ENCODE measurements around the gene NEK1. TPM values are rescaled to one million over a fixed set of nuclear protein-coding genes. Genes with fewer than 3 reads are reported as not detected.

NEK1 gene
- total and polyA plus RNA-seq, 2 experiments from 2014 or later: 7.6 to 14.3 TPM

DNA sequence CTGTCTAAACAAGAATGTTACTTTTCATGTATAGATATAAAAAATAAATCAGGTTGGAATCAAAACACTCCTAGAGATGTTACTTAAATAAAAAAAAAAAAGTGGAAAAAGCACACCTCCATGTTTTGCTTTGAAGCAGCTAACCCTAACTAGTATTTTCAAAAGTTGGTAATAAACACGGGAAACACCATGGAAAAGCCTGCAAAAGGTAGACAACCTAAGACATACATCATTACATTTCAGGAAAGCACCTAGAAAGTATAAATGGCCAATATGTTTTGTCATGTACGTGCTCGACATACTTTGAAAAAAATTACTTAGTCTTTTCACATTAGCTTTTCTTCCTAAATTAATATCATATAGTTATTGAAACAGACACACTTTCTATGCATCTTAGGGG, 211.6 kb downstream of the NEK1 start:
- TF ChIP-seq EZH2phosphoT487 (IDR thresholded peaks at IDR 0.05; ENCODE audit: insufficient read depth, low read depth) (no peak), EZH2 (IDR thresholded peaks at IDR 0.05; ENCODE audit: insufficient read depth, poor library complexity, severe bottlenecking) (no peak)
- no peak overlapping the region for H3K27ac ChIP-seq
- no peak for DNase-seq
- H3K4me1 ChIP-seq (ENCODE audit: insufficient read depth): peaks cover 28% of the 10 kb centered on the region
- H3K9me3 ChIP-seq (ENCODE audit: low read depth): no peaks in the 10 kb centered on the region
- H4K20me1 ChIP-seq (ENCODE audit: insufficient read depth): no peaks in the 10 kb centered on the region
- in situ Hi-C loops (cut with MboI): no loop called here
- WGBS, 2 experiments (ENCODE audit: low coverage in 1 of 2, low lambda C conversion rate in 2 of 2, missing lambda C conversion rate in 2 of 2): 61 to 67% methylated on average over 3 of the region's 3 CpGs
- no peak overlapping the region for H3K4me2 ChIP-seq (ENCODE audit: unreplicated experiment)
- no peaks in the 10 kb centered on the region for H3K9me2 ChIP-seq (ENCODE audit: insufficient read depth)
- H3K79me2 ChIP-seq (ENCODE audit: insufficient read depth): no peaks in the 10 kb centered on the region
- H3K27me3 ChIP-seq (replicated peaks; ENCODE audit: insufficient read depth): no peaks in the 10 kb centered on the region
- no peak overlapping the region for H3K9ac ChIP-seq
- H3K36me3 ChIP-seq (ENCODE audit: low read depth): no peaks in the 10 kb centered on the region
- H3F3A ChIP-seq (ENCODE audit: insufficient read depth): peaks cover 24% of the 10 kb centered on the region; the same call in 1 of the 2 replicates
- H2AFZ ChIP-seq: no peak overlapping the region
- H3K4me3 ChIP-seq: no peak overlapping the region

DNA sequence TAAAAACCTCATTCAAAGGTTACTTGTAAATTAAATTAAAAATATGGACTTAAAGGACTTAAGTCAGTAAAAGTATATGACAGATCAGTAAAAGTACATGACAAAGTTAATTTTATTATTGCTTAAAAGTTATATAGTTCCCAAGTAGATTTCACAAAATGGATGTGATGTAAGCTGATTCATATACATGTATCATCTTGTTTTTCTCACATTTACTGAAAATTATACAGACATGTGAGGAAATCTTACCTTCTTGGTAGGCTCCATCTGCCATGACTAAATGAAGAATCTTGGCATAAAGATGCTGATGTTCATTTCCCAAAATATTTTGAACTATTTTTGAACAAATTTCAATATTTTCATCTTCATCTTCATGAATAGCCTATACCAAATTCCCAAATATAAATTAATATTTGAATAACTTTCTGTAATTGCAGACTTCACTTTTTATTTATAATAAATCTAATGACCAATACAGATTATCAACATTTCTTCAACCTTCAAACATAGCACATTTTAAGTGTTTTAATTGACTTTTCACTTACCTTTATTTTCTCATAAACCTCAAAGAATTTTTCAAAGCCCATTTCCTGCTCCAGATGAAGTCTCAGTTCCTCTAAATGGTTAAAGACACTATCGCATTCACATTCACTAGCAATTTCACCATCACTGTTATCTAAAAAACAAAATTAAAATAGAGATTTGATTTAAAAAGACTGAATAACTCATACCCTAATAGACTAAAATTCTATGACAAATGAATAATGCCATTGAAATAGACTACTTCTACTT, 212.2 kb downstream of the NEK1 start:
- in situ Hi-C loops (cut with MboI): no loop called here
- peaks cover 21% of the 10 kb centered on the region; the same call in 1 of the 2 replicates for H3F3A ChIP-seq (ENCODE audit: insufficient read depth)
- no peak overlapping the region for H3K4me2 ChIP-seq (ENCODE audit: unreplicated experiment)
- no peaks in the 10 kb centered on the region for H3K27me3 ChIP-seq (replicated peaks; ENCODE audit: insufficient read depth)
- no peak overlapping the region for H3K9ac ChIP-seq
- no peaks in the 10 kb centered on the region for H3K36me3 ChIP-seq (ENCODE audit: low read depth)
- peaks cover 26% of the 10 kb centered on the region for H3K4me1 ChIP-seq (ENCODE audit: insufficient read depth)
- H3K27ac ChIP-seq: no peak overlapping the region
- no peaks in the 10 kb centered on the region for H4K20me1 ChIP-seq (ENCODE audit: insufficient read depth)
- H3K4me3 ChIP-seq: no peak overlapping the region
- DNase-seq: peak; percentile 12
- 95 to 98% methylated on average over 1 of the region's 1 CpG for WGBS, 2 experiments (ENCODE audit: low coverage in 1 of 2, low lambda C conversion rate in 2 of 2, missing lambda C conversion rate in 2 of 2)
- TF ChIP-seq EZH2 (IDR thresholded peaks at IDR 0.05; ENCODE audit: insufficient read depth, poor library complexity, severe bottlenecking) (no peak), EZH2phosphoT487 (IDR thresholded peaks at IDR 0.05; ENCODE audit: insufficient read depth, low read depth) (no peak)
- no peaks in the 10 kb centered on the region for H3K79me2 ChIP-seq (ENCODE audit: insufficient read depth)
- H3K9me2 ChIP-seq (ENCODE audit: insufficient read depth): no peaks in the 10 kb centered on the region
- H2AFZ ChIP-seq: no peak overlapping the region
- H3K9me3 ChIP-seq (ENCODE audit: low read depth): no peaks in the 10 kb centered on the region

DNA sequence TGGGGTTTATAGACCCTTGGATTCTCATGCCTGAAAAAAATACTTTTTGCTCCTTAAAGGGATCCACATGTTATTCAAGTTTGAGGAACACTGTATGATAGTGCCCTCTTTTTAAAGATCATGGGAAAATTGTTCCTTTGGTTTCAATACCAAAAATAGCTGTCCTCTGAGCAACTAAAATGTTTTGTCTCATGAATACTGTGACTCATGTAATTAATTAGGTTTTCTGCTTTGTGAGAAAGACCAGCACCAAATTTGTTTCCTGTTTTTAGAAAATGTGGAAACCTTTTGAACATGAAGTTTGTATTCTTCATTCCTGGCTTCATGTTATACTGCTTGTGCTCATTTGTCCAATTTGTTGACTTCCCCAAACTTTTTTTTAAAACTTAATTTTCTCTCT, 214.1 kb downstream of the NEK1 start:
- Histone ChIP-seq H3K4me2 (ENCODE audit: unreplicated experiment) (peak overlapping the region; percentile 51), H3K4me3 (no peak overlapping the region; the same call in 1 of the 2 replicates), H3K36me3 (ENCODE audit: low read depth) (no peaks in the 10 kb centered on the region), H2AFZ (no peak overlapping the region), H4K20me1 (ENCODE audit: insufficient read depth) (no peaks in the 10 kb centered on the region), H3K4me1 (ENCODE audit: insufficient read depth) (peaks cover 20% of the 10 kb centered on the region), H3K9ac (peak overlapping the region; percentile 55), H3K27me3 (replicated peaks; ENCODE audit: insufficient read depth) (no peaks in the 10 kb centered on the region), H3K9me2 (ENCODE audit: insufficient read depth) (no peaks in the 10 kb centered on the region), H3F3A (ENCODE audit: insufficient read depth) (peaks cover 20% of the 10 kb centered on the region; the same call in 1 of the 2 replicates), H3K79me2 (ENCODE audit: insufficient read depth) (no peaks in the 10 kb centered on the region), H3K27ac (peak overlapping the region; percentile 84), H3K9me3 (ENCODE audit: low read depth) (no peaks in the 10 kb centered on the region)
- in situ Hi-C loops (cut with MboI): no loop called here
- no peak for TF ChIP-seq EZH2phosphoT487 (IDR thresholded peaks at IDR 0.05; ENCODE audit: insufficient read depth, low read depth)
- TF ChIP-seq EZH2 (IDR thresholded peaks at IDR 0.05; ENCODE audit: insufficient read depth, poor library complexity, severe bottlenecking): no peak
- peak; percentile 88 for DNase-seq

GRCh38 chr4:169397762-169398161, 214.6 kb downstream of the NEK1 start:
- Histone ChIP-seq H4K20me1 (ENCODE audit: insufficient read depth) (no peaks in the 10 kb centered on the region), H3K4me1 (ENCODE audit: insufficient read depth) (peaks cover 20% of the 10 kb centered on the region), H3K4me2 (ENCODE audit: unreplicated experiment) (peak overlapping the region; percentile 51), H2AFZ (no peak overlapping the region), H3K9me2 (ENCODE audit: insufficient read depth) (no peaks in the 10 kb centered on the region), H3K27me3 (replicated peaks; ENCODE audit: insufficient read depth) (no peaks in the 10 kb centered on the region), H3K27ac (peak overlapping the region; percentile 84), H3K9me3 (ENCODE audit: low read depth) (no peaks in the 10 kb centered on the region), H3K4me3 (no peak overlapping the region; the same call in 1 of the 2 replicates), H3K36me3 (ENCODE audit: low read depth) (no peaks in the 10 kb centered on the region), H3K9ac (peak overlapping the region; percentile 55), H3K79me2 (ENCODE audit: insufficient read depth) (no peaks in the 10 kb centered on the region), H3F3A (ENCODE audit: insufficient read depth) (peaks cover 20% of the 10 kb centered on the region; the same call in 1 of the 2 replicates)
- peak; percentile 65 for DNase-seq
- in situ Hi-C loops (cut with MboI): no loop called here
- TF ChIP-seq EZH2phosphoT487 (IDR thresholded peaks at IDR 0.05; ENCODE audit: insufficient read depth, low read depth): no peak
- TF ChIP-seq EZH2 (IDR thresholded peaks at IDR 0.05; ENCODE audit: insufficient read depth, poor library complexity, severe bottlenecking): no peak
- 55 to 82% methylated on average over 2 of the region's 2 CpGs for WGBS, 2 experiments (ENCODE audit: low coverage in 1 of 2, low lambda C conversion rate in 2 of 2, missing lambda C conversion rate in 2 of 2)
